Ishikawa (cell line): Measurements from ENCODE around the gene ID3.

Experiments used
- NFIC ChIP-seq: IDR thresholded peaks from 2 replicates; pipeline ENCODE4 v1.6.1; 2012
- REST ChIP-seq: IDR thresholded peaks from 2 replicates; pipeline ENCODE4 v1.6.1; 2012; ENCODE audit warnings: low read depth, mild to moderate bottlenecking

- TF ChIP-seq NFIC (no peak), REST (no peak)
These were observed 5.3 kb upstream of the ID3 start for GRCh38 chr1:23564529-23565122.
